PC-9 (cell line): ENCODE results near the gene WNT8A.
"Not testable (repeated sequence)": the region's sequence is repeated elsewhere in the genome, so short reads cannot be mapped to it uniquely, and the experiment has no call there.

ENCODE experiments used
- EZH2 ChIP-seq: fragments of 200-600 bp; sonication (generic); IDR thresholded peaks from 2 replicates; pipeline ENCODE4 v1.8.0; 2017; ENCODE audit warnings: antibody characterized with exemption, low read depth
- TF ChIP-seq, protein P1 (sequence below): fragments of 200-600 bp; sonication (generic); conservative IDR thresholded peaks from 2 replicates; pipeline ENCODE4 v1.6.1; 2017; ENCODE audit warnings: mixed run types, antibody characterized with exemption, mild to moderate bottlenecking, moderate library complexity

DNA sequence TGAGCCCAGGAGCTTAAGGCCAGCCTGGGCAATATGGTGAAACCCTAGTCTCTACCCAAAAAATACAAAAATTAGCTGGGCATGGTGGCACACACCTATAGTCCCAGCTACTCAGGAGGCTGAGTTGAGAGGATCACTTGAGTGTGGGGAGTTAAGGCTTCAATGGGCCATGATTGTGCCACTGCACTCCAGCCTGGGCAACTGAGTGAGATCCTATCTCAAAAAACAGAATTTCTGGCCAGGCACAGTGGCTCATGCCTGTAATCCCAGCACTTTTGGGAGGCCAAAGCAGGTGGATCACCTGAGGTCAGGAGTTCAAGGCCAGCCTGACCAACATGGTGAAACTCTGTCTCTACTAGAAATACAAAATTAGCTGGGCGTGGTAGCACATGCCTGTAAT is 31.1 kb upstream of the WNT8A start:
- TF ChIP-seq, protein P1, sequence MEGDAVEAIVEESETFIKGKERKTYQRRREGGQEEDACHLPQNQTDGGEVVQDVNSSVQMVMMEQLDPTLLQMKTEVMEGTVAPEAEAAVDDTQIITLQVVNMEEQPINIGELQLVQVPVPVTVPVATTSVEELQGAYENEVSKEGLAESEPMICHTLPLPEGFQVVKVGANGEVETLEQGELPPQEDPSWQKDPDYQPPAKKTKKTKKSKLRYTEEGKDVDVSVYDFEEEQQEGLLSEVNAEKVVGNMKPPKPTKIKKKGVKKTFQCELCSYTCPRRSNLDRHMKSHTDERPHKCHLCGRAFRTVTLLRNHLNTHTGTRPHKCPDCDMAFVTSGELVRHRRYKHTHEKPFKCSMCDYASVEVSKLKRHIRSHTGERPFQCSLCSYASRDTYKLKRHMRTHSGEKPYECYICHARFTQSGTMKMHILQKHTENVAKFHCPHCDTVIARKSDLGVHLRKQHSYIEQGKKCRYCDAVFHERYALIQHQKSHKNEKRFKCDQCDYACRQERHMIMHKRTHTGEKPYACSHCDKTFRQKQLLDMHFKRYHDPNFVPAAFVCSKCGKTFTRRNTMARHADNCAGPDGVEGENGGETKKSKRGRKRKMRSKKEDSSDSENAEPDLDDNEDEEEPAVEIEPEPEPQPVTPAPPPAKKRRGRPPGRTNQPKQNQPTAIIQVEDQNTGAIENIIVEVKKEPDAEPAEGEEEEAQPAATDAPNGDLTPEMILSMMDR, result not testable (repeated sequence)
- not testable (repeated sequence) for TF ChIP-seq EZH2
